ENCODE data around the gene CPSF7.
"Not testable (repeated sequence)": the region's sequence is repeated elsewhere in the genome, so short reads cannot be mapped to it uniquely, and the experiment has no call there.

The CPSF7 gene, protein sequence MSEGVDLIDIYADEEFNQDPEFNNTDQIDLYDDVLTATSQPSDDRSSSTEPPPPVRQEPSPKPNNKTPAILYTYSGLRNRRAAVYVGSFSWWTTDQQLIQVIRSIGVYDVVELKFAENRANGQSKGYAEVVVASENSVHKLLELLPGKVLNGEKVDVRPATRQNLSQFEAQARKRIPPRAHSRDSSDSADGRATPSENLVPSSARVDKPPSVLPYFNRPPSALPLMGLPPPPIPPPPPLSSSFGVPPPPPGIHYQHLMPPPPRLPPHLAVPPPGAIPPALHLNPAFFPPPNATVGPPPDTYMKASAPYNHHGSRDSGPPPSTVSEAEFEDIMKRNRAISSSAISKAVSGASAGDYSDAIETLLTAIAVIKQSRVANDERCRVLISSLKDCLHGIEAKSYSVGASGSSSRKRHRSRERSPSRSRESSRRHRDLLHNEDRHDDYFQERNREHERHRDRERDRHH

DNA sequence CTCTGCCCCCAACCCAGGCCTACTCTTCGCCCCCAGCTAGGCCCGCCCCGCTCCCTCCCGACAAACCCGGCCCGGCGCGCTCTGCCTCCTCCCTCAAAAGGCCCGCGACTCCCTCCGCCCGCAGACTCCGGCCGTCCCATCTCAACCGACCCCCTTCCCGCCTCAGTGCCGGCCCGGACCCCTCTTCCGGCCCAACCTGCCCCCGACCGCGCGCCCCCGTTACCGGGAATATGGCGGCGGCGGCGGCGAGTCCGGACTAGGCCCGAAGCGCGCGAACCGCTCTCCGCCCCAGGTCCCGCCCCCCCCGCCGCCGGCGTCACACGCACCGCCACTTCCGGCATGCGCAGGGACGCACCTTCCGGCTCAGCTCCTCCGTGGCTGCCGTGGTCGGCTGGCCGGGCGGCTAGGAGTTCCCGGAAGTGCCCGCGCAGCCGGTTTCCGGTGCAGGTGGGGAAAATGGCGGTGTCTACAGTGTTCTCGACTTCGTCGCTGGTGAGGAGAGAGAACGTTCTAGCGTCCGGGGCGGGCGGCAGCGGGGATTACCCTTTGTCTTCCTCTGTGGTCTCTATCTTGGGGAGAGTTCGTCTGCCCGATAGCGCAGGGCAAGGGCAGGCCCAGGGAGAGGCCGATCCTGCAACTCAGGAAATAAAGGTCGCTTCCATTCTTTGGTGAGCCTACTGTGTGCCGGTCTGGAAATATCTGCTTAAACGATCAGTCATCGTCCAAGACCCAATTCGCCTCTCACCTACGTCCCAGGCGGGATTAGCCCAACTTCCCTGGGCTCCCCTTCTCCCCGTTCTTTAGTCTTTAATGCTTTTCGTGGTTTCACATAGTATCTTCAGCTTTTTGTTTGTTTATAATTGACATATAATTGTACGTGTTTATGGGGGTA, at the start of gene CPSF7, which contains the start of gene SDHAF2:
Gene CPSF7, minus strand, starts transcription at position 285 of the 892 bp plus-strand sequence. CDS start 740 bp downstream, outside the sequence.
Gene SDHAF2, plus strand, starts transcription at position 434 of the 892 bp plus-strand sequence. Its CDS starts 23 bp downstream, at position 457.
- peak; percentile 98 for DNase-seq (ENCODE audit: low spot score)

DNA sequence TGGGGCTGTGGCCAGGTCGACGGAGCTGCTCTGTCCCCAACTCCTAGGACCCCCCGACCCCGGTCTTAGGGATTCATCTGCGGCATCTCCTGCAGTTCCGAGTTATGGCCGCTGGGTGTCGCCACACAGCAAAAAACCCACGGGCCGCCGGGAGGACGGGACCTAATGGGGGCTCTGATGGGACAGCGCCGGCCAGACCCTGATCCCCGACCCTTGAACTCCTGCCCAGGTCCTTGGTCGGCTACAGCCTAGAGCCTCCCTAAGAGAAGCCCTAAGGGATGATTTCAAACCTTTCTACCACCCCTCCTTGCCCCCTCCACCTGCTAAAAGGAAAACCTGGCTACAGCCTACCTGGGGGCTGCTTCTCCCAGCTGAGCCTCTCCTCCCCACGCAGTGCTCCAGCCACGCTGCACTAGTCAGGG, 48.0 kb upstream of the CPSF7 start:
- DNase-seq (ENCODE audit: low spot score): peak; percentile 85

DNA sequence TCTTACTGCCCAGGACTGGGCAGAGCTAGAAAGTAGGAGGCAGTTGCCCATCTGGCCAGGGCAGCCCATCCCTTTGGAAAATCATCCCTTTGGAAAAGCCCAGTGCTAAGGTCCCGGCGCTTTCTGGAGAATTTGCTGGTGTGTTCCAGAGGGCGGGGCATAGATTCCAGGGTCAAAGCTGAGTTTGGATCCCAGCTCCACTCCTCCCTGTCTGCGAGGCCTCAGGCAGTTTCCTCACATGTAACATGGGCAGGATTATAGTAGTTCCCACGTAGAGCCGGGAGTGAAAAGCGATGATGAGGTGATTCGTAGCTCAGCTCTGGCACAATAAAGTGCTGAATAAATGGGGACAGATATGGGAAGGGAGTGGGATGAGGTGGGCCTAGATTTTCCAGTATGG, 47.4 kb upstream of the CPSF7 start:
- DNase-seq (ENCODE audit: low spot score): no peak

DNA sequence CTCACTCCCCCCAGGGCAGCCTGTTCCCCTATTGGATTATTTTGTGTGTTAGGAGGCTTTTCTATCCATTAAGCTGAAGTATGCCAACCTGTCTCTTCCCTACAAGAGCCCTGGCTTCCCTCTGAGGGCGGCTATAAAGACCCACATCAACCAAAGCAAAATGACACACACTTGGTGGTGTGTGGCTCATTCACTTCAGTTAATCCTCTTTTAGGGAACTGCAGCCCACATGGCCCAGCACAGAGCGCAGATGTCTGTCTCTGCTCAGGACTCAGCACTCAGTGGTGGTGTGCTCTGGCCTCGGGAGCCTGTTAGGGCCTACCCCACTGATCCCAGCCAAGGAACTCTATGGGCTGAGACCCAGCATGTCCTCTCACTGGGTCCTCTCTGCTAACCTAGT, 46.6 kb upstream of the CPSF7 start:
- no peak for DNase-seq (ENCODE audit: low spot score)

DNA sequence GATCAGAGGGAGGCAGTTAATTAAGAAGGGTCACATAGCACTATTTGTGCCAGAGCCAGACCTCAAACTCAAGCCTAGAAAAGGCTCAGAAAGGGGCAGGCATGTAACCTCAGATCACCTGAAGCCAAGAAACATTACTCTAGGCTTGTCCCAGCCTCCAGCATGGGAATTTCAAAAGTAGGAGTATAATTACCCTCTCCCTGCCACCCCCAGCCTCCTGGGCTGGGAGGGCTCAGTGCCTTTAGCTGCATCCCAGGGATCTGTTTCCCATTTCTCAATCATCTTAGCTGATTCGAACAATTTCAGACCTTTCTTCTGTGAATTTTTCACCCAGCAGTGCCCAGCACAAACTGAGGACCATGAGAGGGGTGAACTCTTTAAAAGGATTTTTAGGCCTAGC, 45.7 kb upstream of the CPSF7 start:
- DNase-seq (ENCODE audit: low spot score): no peak

DNA sequence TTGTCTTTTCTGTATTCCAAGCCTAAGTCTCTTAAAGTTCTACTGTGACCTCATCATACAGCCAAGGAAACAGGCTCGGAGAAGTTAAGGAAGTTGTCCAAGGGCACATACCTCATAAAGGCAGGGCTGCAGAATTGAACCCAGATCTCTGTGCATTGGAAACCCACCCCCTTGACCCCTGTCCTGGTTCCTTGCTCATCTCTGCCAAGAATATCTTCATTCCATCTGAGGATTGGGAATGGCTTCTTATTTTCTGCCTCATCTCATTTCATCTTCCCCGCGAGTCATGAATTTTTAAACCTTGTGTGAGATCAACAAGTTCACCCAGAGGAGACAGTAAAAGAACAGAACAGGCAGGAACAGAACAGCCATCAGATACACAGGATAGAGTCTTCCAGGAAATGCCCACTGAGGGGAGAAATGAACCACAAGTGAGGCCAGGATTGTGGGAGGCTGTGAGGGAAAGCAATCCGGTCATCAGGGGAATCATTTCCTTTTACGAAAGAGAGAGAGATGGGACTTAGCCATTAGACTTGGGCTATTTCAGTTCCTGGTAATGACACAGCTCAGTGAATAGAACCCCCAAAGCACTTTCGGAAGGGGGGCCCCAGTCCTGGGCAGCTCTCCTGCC, 44.4 kb upstream of the CPSF7 start:
- no peak for DNase-seq (ENCODE audit: low spot score)

DNA sequence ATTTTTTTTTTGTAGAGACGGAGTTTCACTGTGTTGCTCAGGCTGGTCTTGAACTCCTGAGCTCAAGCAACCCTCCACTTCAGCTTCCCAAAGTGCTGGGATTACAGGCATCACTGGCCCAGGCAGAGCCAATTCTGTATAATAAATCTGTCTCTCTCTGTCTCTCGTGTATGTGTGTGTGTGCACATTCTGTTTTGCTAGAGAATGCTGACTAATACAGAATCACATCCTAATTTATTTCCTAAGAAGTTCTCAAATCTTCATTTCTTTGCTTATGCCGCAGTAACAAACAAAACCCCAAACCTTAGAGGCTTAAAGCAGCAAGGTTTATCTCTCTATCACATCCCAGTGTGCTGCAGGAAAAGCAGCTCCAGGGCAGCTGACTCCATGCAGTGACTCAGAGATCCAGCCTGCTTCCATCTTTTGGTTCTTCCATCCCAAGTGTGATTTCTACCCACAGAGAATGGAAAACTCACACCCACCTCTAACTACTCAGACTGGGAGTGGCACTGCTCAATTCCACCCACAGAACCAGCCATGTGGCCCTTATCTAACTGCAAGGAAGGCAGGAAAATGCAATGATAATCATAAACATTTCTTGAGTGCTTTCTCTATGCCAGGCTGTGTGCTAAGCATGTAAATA, 43.7 kb upstream of the CPSF7 start:
- DNase-seq (ENCODE audit: low spot score): no peak

DNA sequence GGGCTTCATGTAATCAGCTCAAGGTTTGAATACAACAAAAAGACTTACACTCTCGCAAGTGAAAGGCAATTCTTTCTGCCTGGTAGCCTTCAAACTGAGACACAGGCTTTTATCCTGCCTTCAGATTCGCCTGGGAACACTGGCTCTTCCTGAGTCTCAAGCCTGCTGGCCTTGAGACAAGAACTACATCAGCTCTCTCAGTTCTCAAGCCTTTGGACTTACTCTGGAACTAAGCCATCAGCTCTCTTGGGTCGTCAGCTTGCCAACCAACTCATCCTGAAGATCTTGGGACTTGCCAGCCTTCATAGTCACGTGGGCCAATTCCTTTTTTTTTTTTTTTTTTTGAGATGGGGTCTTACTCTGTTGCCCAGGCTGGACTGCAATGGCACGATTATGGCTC, 43.1 kb upstream of the CPSF7 start:
- DNase-seq (ENCODE audit: low spot score): no peak

DNA sequence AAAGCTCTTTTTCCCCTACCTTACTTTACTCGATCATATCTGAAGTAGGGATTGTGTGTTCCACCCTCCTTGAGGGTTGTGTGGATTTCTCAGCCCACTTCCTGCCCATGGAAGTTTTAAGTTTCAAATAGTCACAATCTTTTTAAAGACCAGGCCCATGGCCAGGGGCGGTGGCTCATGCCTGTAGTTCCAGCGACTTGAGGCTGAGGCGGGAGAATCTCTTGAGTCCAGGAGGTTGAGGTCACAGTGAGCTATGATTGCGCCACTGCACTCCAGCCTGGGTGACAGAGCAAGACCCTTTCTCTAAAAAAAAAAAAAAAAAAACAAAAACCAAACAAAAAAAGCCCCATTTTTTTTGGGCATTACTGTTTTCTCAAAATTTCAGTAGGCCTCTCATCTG, 42.5 kb upstream of the CPSF7 start:
- no peak for DNase-seq (ENCODE audit: low spot score)

DNA sequence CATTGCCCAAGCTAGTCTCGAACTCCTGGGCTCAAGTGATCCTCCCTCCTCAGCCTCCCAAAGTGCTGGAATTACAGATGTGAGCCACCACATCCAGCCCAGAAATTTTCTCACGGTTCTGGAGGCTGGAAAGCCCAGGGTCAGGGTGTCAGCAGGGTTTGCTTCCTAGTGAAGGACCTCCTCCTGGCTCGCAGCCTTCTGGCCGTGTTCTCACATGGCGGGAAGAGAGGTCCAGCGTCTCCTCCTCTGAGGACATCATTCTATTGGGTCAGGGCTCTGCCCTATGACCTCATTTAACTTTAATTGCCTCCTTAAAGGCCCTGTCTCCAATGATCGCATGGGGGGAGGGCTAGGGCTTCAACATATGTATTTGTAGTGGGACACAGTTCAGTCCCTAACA, 38.2 kb upstream of the CPSF7 start:
- no peak for DNase-seq (ENCODE audit: low spot score)

DNA sequence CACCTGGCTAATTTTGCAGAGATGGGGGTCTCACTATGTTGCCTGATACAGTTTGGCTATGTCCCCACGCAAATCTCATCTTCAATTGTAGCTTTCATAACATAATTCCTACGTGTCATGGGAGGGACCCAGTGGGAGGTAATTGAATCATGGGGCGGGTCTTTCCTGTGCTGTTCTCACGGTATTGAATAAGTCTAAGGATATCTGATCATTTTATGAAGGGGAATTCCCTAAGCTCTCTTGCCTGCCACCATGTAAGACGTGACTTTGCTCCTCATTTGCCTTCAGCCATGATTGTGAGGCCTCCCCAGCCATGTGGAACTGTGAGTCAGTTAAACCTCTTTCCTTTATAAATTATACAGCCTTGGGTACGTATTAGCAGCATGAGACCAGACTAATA, 37.8 kb upstream of the CPSF7 start:
- not testable (repeated sequence) for DNase-seq (ENCODE audit: low spot score)

DNA sequence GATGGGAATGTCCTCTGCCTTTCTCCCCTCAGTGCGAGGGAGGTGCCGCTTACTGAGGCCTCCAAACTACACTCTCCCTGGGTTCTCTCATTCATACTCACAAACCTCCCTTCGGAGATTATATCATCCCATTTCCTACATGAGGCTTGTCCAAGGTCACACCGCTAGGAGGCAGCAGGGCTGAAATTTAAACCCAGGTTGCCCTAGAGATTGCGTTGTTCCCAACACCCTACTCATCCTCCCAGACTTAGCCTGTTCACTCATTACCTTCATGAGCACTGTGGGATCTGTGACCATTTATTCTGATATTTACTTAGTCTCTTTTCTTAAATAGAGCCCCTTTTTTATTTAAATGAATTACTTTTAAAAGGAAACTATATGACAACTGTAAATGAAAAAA, 31.2 kb upstream of the CPSF7 start:
- DNase-seq (ENCODE audit: low spot score): no peak

DNA sequence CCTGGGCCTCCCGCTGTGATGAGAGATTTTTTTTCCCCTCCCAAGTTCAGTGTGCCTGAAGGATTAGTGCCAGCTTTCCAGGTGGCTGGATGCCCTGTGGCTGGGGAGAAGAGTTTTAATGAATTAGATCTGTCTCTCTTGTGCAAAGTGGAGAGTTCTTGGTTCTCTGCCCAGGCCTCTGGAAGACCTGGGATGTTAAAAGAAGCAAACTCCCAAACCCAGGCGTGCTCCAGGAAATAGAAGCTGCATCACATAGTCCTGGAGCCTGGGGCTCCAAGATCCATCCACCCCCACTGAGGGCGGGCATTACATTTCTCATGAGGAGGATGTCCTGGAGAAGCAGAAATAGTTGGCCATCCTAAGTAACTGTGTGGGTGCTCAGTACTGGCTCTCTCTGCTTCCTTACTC, 30.7 kb upstream of the CPSF7 start:
- no peak for DNase-seq (ENCODE audit: low spot score)

DNA sequence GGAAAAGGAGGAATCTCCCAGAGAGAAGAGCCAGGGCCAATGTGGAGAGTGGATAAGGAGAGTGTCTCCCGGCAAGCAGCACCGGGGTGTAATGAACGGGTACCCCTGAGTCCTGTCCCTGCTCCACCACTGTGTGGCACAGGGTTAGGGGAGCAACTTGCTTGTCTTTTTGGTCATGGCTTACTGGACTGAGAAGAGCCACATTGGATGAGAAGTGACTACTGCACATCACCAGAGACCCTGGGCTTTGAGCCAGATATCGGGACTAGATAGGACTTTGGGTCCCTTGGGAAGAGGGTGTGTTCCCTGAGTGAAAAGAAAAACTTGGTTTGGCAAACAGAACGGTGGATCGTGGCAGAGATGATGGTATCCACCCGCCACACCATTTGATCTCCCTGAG, 24.7 kb upstream of the CPSF7 start:
- DNase-seq (ENCODE audit: low spot score): no peak

DNA sequence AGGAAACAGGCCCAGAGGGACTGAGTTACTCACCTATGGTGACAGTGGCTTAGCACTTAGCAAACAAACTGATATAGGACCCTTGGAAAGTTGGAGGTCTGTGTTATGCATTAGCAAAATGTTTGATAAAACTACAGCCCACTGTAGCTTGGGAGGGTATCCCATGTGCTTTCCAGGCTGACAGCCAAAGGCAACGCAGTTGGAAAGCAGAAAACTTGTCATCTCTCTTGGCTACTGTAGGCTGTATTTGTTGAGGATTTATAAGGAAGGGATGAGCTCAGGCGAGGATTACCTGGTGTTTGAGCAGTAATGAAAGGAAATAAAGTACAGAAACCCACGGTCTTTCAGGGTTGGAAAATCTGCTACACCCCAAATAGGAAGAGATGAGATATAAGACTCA, 23.9 kb upstream of the CPSF7 start:
- DNase-seq (ENCODE audit: low spot score): no peak

DNA sequence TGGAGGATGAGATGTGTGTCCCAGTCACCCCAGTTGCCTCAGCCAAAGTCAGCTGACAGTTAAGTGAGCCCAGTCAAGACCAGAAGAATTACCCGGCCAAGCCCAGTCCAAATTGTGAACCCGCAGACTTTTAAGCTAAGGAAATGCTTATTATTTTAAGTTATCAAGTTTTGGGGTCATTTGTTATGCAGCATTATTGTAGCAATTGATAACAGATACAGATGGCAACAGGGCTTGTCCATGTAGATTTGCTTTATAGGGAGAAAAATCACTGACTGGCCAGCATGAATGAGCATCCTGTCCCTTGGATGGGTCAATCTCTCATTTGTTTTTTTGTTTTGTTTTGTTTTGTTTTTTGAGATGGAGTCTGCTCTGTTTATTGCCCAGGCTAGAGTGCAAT, 23.1 kb upstream of the CPSF7 start:
- no peak for DNase-seq (ENCODE audit: low spot score)

DNA sequence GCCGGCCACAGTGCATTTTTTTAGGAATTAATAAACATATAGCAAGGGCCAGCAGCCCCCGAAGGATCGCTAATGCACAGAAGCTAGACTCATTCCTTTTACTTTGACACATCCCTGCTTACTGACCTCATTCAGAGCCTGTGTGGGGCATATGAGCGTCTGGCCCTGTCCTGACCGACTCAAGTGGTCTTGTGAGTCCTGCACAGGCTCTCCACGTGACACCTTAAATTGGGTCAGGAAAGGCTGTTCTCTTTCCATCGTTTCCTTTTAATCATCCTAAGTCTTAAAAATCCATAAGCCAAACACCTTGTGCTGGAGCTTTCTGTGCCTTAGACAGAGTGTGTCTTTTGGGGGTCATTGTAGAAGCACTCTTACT, 18.8 kb upstream of the CPSF7 start:
- DNase-seq (ENCODE audit: low spot score): no peak

DNA sequence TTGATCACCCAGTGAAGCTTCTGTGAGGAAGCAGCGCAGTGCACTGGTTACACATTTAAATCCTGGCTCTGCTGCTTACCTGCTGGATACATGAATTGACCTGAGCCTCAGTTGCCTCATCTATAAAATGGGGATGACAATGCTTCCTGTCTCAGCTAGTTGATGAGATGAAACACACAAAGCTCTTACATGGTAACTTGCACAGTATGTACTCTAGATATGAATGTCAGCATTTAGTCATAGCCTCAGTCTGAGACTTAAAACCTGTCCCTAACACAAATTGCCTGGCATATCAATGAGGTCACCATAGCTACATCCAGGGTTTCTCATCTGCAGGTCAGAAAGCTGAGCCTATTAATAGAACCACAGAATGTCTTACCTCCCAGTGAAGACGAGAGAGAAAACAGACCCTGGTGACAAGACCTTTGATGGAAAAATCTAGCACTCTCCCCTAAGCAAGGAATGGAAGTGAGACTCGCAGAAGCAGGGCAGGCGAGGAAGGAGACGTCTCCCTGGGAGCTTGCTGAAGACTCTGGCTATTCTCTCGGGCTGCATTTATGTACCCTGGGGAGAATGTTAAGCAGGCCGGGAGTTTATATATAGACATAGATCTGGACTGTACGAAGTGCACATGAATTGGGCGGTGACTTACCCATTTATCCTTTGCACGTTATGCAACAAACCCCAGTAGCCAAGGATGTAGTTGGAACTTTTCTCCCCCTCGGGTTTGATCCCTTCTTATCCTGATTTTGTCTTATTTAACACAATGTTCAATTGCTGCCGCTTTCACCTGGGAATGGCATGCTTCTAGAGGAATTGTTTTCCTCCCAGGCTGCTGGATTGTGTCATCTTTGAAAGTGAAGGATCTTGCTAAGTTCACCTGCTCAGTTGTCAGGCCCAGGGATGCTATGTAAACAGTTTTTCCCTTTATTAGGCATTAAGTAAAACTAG, 18.1 kb upstream of the CPSF7 start:
- DNase-seq (ENCODE audit: low spot score): no peak

DNA sequence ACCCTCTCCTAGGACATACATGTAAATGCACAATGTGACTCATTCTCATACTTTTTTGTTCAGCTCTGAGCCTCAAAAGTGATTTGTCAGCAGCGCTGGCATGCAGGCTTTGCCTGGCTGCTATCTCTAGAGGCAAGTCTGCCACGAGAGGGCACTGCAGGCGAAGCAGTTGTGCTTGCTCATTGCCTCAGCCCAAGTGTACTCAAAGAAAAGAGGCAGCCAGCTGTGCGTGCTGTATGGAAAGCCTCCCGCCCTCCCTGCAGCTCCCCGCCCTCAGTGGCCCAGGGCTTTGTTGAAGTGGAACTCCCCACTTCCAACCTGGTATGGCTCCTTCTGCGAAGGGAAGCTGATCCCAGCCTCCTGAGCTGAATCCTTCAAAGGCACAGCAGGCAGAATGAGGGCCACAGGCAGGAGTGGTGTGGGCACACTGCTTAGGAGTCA, 16.5 kb upstream of the CPSF7 start:
- peak; percentile 92 for DNase-seq (ENCODE audit: low spot score)

DNA sequence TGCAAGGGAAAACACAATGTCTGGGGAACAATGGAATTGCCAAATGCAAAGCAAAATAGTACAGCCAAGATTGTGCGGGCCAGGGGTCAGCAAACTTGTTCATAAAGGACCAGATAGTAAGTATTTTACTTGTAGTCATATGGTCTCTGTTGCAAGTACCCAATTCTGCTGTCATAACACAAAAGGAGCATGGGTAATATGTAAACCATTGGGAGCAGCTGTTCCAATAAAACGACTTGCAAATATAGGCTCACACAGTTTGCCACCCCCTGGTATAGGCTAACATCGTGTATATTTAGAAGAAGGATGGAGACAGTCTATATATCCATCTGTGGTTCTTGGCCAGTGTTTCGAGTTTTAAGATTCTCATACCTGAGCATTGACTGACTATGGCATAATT, 15.7 kb upstream of the CPSF7 start:
- DNase-seq (ENCODE audit: low spot score): no peak

DNA sequence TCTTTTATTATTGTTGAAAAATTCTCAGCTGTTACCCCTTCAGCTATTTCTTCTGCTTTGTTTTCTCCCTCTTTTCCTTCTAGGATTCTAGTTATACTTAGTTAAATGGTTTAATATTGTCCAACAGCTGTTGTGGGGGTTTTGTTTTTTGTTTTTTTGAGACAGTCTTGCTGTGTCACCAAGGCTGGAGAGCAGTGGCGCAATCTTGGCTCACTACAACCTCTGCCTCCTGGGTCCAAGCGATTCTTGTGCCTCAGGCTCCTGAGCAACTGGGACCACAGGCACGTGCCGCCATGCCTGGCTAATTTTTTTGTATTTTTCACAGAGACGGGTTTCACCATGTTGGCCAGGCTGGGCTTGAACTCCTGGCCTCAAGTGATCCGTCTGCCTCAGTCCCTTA, 12.8 kb upstream of the CPSF7 start:
- DNase-seq (ENCODE audit: low spot score): no peak

All from ecto neural progenitor cell (in vitro differentiated cells).